ENCODE measurements around the gene CDC42SE1. TPM values are rescaled to one million over a fixed set of nuclear protein-coding genes. Genes with fewer than 3 reads are reported as not detected.

Gene CDC42SE1
- total and polyA plus RNA-seq, 9 of the 15 experiments (the other 6 are each of a cell fraction or from before 2014, with no cell fraction given): 78.1 to 189 (median 114) TPM

DNA sequence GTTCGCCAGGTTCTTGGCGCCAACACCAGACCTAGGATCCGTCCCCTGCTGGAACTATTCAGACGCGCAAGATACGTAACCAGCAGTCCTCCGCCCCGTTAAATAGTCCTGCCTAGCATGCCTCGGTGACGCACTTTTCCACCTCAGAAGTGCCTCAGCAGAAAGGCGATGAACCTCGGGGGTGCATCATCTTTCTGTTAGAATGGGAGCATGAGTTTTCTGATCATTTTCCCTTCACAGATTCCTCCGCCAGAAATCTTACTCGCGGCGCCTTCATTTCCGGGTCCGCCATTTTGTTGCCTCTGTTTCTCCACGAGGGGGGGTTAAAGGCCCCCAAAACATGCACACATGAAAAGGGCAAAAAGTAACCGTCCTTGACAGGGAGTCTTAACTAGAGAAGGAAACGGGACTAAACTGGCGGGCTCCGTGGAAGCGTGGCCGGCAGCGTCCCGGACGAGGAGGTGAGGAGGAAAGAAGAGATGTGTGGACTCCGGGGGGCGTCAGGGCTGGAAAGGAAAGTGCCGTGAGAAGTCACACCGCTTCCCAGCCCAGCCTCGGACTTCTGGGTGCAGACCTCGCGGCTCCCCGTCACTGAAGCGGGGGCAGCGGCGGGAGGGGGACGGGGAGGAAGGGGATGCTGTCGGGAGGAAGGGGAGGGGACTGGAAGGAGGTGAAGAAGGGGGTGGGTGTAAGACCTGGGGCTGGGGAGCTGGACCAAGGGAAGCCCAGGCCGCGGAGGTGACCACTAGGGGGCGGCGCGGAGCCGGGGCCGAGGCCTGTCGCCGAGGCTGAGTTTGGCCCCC is 11.3 kb upstream of the CDC42SE1 start, which contains the start of gene GABPB2 (continued):
- TF ChIP-seq, protein P1, sequence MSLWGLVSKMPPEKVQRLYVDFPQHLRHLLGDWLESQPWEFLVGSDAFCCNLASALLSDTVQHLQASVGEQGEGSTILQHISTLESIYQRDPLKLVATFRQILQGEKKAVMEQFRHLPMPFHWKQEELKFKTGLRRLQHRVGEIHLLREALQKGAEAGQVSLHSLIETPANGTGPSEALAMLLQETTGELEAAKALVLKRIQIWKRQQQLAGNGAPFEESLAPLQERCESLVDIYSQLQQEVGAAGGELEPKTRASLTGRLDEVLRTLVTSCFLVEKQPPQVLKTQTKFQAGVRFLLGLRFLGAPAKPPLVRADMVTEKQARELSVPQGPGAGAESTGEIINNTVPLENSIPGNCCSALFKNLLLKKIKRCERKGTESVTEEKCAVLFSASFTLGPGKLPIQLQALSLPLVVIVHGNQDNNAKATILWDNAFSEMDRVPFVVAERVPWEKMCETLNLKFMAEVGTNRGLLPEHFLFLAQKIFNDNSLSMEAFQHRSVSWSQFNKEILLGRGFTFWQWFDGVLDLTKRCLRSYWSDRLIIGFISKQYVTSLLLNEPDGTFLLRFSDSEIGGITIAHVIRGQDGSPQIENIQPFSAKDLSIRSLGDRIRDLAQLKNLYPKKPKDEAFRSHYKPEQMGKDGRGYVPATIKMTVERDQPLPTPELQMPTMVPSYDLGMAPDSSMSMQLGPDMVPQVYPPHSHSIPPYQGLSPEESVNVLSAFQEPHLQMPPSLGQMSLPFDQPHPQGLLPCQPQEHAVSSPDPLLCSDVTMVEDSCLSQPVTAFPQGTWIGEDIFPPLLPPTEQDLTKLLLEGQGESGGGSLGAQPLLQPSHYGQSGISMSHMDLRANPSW (CRISPR knock-in tag; IDR thresholded peaks at IDR 0.05): no peak
- TF ChIP-seq ZFP91 (CRISPR knock-in tag; IDR thresholded peaks at IDR 0.05) (peak; percentile 76; the same call in 1 of the 2 replicates), NCOA6 (IDR thresholded peaks at IDR 0.05) (peak; percentile 30; the same call in 1 of the 2 replicates), KLF13 (tag; IDR thresholded peaks at IDR 0.05; ENCODE audit: borderline replicate concordance, low read depth) (peak; percentile 57), ZKSCAN8 (CRISPR knock-in tag; IDR thresholded peaks at IDR 0.05) (no peak), MCM7 (IDR thresholded peaks at IDR 0.05) (0 out of 4 replicates have a peak, but pooled peaks of 1 of the 2 experiments have one; percentile 29), GATAD2B (IDR thresholded peaks at IDR 0.05; ENCODE audit: borderline replicate concordance) (0 out of 2 replicates have a peak, but pooled peaks have one; percentile 54), TRIM24 (IDR thresholded peaks at IDR 0.05) (peak; percentile 66 to 78), PHF20 (IDR thresholded peaks at IDR 0.05; ENCODE audit: partially characterized antibody) (peak; percentile 97), ILF3 (IDR thresholded peaks at IDR 0.05; ENCODE audit: borderline replicate concordance) (peak; percentile 76; the same call in 1 of the 2 replicates)
- TF ChIP-seq, protein P2, sequence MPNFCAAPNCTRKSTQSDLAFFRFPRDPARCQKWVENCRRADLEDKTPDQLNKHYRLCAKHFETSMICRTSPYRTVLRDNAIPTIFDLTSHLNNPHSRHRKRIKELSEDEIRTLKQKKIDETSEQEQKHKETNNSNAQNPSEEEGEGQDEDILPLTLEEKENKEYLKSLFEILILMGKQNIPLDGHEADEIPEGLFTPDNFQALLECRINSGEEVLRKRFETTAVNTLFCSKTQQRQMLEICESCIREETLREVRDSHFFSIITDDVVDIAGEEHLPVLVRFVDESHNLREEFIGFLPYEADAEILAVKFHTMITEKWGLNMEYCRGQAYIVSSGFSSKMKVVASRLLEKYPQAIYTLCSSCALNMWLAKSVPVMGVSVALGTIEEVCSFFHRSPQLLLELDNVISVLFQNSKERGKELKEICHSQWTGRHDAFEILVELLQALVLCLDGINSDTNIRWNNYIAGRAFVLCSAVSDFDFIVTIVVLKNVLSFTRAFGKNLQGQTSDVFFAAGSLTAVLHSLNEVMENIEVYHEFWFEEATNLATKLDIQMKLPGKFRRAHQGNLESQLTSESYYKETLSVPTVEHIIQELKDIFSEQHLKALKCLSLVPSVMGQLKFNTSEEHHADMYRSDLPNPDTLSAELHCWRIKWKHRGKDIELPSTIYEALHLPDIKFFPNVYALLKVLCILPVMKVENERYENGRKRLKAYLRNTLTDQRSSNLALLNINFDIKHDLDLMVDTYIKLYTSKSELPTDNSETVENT (CRISPR knock-in tag; IDR thresholded peaks at IDR 0.05): no peak
- TF ChIP-seq, protein P3, sequence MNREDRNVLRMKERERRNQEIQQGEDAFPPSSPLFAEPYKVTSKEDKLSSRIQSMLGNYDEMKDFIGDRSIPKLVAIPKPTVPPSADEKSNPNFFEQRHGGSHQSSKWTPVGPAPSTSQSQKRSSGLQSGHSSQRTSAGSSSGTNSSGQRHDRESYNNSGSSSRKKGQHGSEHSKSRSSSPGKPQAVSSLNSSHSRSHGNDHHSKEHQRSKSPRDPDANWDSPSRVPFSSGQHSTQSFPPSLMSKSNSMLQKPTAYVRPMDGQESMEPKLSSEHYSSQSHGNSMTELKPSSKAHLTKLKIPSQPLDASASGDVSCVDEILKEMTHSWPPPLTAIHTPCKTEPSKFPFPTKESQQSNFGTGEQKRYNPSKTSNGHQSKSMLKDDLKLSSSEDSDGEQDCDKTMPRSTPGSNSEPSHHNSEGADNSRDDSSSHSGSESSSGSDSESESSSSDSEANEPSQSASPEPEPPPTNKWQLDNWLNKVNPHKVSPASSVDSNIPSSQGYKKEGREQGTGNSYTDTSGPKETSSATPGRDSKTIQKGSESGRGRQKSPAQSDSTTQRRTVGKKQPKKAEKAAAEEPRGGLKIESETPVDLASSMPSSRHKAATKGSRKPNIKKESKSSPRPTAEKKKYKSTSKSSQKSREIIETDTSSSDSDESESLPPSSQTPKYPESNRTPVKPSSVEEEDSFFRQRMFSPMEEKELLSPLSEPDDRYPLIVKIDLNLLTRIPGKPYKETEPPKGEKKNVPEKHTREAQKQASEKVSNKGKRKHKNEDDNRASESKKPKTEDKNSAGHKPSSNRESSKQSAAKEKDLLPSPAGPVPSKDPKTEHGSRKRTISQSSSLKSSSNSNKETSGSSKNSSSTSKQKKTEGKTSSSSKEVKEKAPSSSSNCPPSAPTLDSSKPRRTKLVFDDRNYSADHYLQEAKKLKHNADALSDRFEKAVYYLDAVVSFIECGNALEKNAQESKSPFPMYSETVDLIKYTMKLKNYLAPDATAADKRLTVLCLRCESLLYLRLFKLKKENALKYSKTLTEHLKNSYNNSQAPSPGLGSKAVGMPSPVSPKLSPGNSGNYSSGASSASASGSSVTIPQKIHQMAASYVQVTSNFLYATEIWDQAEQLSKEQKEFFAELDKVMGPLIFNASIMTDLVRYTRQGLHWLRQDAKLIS (CRISPR knock-in tag; IDR thresholded peaks at IDR 0.05): no peak; the same call in 1 of the 2 replicates
- TF ChIP-seq, protein P4, sequence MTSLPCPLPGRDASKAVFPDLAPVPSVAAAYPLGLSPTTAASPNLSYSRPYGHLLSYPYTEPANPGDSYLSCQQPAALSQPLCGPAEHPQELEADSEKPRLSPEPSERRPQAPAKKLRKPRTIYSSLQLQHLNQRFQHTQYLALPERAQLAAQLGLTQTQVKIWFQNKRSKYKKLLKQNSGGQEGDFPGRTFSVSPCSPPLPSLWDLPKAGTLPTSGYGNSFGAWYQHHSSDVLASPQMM (CRISPR knock-in tag; IDR thresholded peaks at IDR 0.05): no peak
- TF ChIP-seq, protein P5, sequence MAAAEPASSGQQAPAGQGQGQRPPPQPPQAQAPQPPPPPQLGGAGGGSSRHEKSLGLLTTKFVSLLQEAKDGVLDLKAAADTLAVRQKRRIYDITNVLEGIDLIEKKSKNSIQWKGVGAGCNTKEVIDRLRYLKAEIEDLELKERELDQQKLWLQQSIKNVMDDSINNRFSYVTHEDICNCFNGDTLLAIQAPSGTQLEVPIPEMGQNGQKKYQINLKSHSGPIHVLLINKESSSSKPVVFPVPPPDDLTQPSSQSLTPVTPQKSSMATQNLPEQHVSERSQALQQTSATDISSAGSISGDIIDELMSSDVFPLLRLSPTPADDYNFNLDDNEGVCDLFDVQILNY (CRISPR knock-in tag; IDR thresholded peaks at IDR 0.05): peak; percentile 94

All from K562 (cell line).